Glomerular endothelial cell (primary cell): Measurements from ENCODE around the gene LARP4B. TPM values are rescaled to one million over a fixed set of nuclear protein-coding genes. Genes with fewer than 3 reads are reported as not detected.

Experiments
- DNase-seq: peaks from one replicate; pipeline ENCODE4 v3.0.0-alpha.2; 2011; ENCODE audit warnings: low read depth, low spot score; ENCODE audit errors: extremely low read depth
- total RNA-seq: library from RNA; depleted of rRNA; stranded (reverse); fragments of >200 nt; gene quantifications from 2 replicates; pipeline ENCODE4 v1.2.3, GENCODE V29; 2015

The LARP4B gene
- total RNA-seq, 1 donor from 2014 or later: 65.3 TPM

DNA sequence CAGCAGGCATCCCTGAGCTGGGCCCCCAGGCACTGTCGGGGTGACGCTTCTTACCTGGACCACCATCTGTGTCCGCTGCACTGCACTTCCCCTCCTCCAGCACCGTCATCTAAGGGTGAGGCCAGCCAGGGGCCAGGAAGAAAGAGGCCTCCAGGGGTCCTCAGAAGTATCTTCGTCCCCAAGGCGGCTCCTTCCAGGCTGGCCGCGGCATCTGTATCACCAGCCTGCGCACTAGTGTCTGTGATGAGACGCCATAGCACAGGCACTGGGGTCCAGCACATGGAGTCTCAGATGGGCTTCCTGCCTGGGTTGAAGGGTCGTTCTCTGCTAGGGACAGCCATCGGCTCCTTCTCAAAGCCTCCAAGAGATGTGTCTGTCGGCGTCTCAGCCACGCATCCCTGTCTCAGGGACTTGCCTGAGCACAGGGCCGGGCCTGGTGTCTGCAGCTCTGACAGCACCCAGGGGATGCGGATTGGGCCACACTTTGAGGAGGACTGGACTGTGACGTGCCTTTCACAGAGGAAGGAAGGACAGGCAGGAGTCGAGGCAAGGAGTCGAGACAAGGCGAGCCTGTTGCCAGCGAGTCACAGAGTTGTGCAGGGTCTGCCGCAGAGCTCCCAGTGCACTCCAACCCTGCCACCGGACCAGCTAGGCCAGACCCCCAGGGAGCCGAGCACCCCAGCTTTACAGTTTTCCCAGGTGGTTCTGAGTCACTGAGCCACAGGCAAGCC is 140.5 kb downstream of the LARP4B start:
- DNase-seq: no peak

DNA sequence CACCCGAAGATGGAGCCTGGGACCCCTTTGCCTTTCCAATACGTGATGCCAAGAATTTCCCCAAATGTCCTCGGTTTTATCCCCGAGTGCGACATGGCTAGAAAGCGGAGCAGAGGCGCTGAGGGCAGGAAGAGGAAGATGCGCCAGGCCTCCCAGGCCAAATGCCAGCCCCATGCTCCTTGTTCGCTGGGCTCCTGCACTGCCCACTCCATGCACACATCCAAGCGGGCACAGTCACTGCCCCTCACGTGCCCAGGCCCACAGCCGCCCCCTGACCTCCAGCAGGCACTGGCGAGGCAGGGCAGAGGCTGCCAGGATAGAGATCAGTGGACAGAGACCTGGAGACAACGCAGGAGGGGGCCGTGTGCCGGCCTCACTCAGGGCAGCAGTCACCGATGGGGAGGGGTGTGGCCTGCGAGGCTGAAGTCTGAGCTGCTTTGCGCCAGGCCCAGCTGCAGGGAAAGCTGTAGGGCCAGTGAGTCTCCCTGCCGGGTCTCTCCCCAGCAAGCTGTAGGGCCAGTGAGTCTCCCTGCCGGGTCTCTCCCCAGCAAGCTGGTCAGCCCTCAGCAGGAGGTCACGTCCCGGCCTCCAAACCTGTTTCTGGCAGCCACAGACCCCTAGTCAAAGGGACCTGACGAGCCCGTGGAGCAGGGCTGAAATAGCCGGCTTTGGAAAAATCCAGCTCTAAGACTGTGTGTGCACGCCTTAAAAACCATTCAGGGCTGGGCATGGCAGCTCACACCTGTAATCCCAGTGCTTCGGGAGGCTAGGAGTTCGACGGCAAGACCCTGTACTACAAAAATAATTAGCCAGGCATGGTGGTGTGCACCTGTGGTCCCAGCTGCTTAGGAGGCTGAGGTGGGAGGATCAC is 141.4 kb downstream of the LARP4B start:
- no peak for DNase-seq

DNA sequence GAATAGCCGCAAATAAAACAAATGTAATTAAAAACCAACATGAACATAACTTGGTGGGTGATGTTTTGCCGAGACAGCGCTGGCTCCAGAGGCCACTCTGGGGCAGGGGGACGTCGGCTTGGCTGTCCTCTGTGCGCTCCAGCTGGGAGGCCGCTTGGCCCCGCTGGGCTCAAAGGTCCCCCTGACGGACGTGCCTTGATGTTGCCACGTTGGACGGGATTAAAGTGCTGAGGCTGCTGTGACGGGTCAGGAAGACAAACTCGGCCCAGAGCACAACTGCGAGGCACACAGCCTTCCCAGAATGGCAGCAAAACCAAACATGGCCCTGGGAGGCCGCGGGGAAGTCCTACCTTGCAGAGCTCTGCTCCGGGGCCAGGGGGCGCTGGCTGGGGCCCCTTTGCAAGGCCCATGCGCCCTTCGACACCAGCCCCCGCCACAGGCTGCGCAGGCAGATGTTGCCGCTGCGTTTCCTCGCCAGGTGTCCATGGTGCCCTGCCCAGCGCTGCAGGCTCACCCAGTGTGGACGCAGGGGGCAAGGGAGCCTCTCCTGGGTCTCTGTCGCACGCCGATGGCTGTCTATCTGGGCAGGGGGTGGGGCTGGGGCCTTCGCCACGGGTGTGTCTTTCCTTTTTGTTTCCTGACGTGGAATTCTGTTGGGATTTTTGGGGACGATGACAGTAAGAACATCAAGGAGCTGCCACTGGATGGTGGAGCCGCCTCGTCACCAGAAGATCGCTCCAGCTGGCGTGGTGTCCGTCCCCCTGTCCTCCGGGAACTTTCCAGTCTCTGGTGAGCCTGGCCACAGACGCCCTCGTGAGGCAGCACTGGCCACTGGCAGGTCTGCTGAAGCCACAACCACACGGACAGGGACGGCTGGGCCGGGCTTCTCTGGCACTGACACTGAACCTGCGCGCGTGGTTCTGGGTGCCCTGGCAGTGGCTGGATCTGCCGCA is 142.4 kb downstream of the LARP4B start:
- peak; percentile 33 for DNase-seq

DNA sequence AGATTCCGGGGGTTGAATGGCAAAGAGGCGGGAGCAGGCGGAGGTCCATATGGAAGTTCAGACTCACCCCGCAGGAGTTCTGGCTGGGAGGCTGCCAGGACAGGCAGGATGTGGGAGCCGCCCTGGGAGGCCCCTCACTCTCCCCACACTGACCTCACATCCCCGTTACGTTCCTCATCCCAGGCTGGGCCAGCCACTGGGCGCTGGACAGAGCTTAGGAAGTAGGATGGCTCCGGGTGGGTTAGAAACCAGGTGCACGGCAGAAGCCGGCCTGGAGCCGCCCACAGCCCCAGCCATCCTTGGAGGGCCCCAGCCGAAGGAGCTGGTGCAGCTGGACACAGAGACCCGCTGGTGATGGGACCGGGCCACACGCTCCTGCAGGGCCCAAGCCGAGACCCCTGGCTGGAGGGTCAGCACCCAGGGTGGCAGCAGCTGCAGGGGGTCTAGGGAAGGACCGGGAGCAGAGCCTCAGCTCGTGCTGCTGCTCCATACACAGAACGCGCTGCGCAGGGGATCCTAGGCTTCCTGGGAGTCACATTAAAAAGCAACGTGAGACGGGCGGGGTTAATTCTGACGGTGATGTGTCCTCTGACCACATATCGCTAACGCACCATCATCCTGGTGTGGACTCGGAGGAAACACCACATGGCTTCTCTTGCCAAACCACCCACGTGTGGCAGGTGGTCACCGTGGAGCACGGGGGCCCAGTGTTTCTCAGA is 143.4 kb downstream of the LARP4B start:
- DNase-seq: no peak

DNA sequence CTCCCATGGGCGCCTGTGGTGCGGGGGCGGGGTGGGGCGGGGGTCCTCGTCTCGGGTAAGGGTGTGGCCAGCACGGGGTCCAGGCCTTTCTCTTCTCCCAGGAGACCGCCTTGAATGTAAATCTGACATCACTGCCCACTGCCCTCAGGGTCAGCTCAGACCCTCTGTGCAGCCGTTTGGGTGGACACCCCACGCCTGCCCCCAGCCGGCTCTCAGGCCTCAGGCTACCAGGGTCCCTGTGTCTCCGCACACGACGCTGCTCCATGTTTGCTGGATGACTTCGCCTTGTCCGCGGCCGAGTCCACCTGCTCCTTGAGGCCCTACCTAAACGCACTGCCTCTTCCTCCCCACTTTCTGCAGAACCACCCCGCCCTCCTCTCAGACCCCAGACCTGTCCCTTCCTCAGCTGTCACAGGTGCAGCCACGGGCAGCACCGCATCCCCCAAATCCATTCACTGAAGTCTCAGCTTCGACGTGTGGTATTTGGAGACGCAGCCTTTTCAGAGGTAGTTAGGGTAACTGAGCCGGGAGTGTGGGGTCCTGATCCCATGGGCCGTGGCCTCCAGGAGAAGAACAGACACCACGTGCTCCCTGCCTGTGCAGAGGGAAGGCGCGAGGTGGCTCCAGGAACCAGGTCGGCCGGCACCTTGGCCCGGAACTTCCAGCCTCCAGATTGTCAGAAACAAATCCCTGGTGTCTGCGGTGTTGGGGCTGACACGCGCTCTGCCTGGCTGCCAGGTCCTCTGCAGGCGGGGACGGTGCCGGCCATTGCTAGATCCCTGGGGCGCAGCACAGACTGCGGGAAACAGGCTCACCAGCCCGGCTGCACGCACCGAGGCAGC is 144.7 kb downstream of the LARP4B start:
- no peak for DNase-seq

DNA sequence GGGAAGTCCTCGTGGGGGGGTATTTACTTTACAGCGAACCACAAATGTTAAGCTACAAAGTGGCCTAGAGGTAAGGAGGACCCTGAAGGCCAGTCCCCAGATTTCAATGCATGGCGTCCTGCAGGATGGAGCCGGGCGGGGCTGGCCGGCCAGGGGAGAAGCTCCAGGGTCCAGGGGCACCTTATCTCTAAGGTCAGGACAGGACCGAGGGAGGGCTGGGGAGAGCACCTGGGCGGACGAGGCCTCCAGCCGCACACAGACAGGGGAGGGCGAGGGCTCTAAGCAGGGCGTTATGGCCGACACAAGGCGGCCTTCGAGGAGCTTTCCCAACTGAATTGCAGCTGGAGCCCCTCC is 145.7 kb downstream of the LARP4B start:
- DNase-seq: no peak

DNA sequence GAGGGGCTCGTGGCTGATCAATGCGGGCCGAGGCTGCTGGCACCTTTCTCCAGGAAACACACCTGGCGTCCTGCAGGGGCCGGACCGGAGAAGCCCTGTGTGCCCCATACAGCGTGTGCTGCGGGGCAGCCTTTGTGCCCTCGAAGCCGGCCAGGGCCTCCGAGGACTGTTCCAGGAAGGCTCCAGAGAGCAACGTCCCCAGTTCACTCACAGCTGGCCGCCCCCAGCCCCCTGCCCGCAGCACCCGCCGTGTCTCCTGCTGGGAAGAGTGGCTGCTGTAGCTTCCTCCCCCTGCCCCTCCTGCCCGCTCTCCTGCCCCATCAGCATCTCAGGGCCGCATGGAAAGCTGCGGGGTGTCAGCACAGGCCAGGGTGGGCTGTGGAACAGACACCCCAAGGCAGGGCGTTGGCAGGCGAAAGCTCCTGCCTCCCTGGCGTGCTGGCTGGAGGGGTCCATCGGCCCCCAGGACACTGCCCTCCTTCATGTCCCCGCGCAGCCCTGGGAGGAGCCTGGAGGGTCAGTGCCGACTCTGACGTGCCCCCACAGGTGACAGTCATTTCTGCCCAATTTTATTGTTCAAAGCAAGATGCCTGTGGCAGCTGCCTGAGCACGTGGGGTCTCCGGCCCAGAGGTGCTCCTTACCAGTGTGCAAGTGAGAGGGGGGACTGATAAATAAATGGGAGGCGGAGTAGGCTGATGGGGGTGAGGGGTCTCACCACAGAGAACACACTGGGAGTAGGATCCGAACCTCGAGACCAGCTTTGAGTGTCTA is 146.2 kb downstream of the LARP4B start:
- DNase-seq: no peak

DNA sequence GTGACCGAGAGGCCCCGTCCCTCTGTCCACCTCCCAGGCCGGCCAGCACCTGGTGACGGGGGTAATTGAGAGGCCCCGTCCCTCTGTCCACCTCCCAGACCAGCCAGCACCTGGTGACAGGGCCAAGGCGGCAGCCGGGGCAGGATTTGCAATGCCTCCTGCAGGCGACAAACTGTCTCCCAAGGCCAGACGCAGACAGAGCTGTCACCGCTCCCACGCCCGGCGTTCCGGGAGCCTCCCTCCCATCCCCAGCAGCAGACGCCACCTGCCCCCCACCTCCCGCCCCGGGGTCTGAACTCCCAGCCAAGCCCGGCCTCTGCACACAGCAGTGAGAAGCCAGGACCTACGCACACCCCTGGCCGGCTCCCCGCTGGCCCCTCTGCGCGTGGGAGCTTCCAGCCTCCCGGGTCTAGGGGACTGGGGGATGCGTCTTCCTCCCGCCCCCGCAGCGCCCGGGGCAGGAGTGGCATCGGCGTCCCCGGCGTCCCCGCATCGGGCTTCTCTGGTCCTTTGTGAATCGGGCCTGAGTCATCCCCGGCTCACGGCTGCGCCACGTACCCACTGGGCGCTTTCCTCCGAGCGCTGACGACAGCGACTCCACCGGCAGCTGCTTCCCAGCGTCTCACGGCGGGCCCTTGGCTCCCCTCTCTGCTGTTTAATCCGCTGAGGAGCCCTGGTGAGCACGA is 147.0 kb downstream of the LARP4B start:
- no peak for DNase-seq

DNA sequence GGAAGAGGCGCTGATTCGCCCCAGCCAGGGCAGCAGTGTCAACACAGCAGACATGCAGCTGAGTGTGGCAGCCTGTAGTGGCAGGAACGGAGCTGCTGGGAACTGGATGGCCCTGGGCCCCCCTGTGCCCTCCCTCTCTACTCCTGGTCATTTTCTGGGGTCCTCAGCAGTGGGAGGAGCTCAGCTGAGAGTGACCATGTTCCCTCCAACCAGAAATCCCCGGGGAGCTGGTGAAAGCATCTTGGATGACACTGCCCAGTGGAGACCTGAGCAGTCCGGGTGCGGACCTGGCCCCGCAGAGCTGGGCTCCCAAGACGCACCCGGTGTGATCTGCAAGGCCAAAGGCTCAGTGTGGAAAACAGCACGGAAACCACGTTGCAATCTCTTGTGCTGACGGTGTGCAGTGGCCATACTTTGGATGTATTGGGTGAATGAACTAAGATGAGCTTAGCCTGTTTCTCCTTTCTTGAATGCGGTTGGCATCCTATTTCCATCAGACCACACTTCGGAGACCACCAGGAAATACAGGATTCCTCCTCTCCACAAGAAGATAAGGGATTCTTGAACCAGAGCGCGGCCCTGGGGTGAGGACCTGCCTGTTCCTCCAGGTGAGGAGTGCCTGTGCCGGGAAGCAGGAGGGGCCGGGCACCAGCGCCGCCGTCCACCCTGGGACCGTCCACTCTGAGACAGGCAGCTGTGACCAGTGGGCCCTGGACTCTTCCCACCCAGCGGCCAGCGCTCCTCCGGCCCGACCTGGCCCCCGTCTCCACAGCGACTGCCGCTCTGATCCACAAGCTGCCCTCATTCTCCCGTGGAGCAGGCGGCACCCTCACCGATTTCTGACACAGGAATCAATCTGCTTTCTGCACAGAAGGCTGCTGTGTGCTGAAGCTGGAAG is 148.5 kb downstream of the LARP4B start:
- no peak for DNase-seq

DNA sequence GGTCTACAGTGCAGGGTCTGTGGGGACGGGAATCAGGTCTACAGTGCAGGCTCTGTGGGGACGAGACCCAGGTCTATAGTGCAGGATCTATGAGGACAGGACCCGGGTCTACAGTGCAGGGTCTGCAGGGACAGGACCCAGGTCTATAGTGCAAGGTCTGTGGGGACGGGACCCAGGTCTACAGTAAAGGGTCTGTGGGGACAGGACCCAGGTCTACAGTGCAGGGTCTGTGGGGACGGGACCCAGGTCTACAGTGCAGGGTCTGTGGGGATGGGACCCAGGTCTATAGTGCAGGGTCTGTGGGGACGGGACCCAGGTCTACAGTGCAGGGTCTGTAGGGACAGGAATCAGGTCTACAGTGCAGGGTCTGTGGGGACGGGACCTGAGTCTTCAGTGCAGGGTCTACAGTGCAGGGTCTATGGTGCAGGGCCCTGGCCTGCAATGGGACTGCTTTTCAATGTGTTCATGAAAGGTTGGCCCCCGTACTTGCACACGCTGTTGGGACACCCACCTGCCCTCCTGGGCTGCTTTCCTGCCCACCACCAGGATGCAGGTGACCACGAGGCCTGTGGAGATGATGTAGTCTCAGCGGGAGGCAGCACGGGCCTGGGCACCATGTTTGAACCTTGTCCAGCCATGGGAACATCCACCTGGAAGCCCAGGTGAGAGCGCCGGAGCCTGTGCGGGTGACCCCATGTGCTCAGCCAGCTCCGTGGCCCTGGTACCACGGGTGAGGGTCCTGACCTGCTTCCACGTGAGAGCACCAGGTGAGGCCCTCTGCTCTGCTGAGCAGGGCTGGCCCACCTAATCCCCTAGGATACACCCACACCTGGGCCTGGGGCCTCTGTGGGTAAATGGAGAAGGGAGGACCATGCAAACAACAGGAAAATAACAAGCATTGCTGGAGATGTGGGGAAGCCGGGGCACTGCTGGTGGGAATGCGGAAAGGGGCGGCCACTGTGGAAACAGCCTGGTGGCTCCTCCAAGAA is 150.7 kb downstream of the LARP4B start:
- no peak for DNase-seq

DNA sequence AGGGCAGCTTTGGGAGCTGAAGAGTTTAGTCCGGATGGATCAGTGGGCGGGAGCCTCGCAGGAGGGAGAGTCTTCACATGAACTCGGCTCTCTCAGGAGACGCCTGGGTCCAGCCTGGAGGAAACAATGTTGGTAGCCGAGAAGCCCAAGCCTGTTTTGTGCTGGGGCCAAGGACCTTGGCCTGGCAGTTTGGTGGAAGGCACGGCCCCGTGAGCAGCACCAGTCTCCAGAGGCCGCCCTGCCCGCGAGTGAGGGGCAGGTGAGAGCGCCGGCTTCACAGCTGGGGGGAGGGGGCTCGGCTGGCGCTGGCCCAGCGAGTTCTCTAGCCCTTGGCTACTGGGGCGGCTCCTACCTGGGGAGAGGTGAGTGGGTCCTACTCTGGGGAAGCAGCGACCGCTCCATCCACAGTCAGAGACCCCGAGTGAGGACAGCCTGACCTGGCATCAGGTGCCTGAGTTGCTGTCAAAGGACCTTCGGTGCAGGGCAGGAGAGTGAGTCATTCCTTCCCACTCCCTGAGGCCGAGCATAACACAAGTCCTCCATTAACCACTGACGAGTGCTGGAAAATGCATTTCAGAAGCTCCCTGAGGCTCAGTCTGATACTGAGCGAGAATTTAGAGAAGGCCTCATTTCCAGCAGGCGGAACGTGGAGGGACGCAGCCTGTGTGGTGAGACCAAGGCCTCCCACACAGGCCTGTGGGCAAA is 152.7 kb downstream of the LARP4B start:
- no peak for DNase-seq

DNA sequence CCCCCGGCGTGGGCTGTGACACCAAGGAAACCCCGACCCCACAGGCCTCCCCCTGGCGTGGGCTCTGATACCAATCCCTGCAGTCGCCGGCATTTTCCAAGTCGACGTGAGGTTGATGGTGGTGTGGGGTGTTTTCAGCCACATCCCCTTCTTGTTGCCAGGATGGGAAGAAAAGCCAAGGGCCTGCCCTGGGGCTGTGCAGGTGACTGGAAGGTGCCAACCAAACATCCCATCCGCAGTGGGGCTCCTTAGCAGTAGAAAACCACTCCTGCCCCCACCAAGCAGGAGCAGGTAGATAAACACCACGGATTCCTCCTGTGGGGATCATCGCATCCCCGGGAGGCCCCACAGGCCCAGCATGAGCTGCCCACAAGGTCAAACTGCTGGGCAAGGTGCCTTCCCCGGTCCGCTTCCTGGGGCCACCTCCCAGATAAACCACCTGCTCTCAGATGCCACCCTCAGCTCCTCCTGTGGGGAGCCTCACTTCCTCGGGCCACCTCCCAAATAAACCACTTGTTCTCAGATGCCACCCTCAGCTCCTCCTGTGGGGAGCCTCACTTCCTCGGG is 153.5 kb downstream of the LARP4B start:
- DNase-seq: no peak

DNA sequence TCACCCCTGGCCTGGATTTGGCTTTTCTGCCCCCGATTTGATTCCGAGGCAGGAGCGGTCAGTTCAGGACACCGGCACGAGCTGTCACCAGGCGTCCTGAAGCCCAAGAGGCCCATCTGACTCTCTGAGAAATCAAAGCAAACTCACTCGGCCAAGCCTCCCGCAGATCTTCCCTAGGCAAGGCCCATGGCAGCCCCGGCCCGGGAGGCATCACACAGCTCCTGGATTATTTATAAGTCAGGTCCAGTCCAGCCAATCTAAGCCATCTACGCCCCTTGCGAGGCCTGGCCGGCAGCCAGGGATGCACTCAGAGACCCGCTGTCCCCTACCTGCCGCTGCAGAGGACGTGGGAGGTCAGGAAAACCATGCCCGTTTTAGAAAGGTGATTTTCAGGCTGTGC is 154.7 kb downstream of the LARP4B start:
- no peak for DNase-seq

DNA sequence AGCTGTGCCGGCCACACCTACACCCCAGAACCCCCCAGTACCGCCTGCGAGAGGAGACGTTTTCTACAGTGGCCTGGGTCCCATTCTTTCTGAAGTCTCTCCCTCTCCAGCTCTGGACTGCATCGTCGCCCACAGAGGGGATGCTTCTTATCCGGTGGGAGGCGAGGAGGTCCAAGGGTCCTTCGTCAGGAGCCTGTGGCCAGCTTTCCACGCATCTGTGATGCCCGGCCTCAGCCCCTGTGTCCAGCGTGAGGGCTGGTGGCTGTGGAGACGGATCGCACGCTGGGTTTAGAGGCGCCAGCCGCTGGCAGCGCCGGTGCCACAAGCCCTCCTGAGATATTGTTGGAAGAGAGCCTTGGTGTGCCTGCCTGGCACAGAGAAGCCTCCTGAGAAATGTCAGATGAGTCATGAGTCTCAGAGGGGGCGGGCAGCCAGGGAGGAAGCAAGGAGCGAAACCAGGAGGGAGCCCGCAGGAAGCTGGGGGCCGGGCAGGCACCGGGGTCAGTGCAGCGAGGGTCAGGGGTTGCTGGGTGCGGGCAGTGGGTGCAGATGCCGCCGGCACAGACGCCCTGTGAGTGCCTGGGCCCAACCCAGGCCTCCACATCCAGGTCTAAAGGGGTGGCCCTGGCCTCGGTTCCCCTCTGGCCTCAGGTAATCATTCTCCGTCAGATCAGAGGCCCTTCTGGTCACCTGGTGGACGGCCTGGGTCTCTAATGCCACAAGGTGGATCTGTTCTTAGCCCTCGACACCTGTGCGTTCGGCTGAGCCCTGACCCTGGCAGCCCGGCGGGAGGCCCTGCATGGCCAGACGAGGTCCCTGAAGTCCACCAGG is 156.0 kb downstream of the LARP4B start:
- DNase-seq: no peak
